ENCODE results near the gene AK5.

AK5 gene

DNA sequence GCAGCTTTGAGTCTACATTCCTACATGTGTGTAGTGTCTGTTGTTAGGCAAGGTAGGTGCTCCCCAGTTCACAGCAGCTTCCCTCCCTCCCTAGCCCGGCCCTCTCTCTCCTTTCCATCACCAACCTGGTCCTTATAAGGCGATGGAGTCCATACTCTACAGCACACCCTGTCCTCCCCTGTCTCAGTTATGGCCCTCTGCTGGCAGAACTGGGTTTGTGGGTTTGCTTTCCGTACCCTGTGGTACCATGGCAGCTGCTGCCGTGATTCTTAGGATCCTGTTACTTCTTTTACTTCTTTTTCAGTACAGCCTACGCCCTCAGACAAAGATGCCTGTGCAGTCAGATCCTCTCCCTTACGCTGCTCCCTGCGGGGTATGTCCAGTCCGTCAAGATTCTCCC, 31.7 kb downstream of the AK5 start:
- no peak for TF ChIP-seq ZNF274 (IDR thresholded peaks at IDR 0.05; ENCODE audit: low read depth, low read length)
- no peak overlapping the region for H3K4me3 ChIP-seq (ENCODE audit: low read length)

- H3K4me3 ChIP-seq (ENCODE audit: low read length), result no peak overlapping the region
- no peak for TF ChIP-seq ZNF274 (IDR thresholded peaks at IDR 0.05; ENCODE audit: low read depth, low read length)
Observed at GRCh38 chr1:77316006-77316405, 34.2 kb downstream of the AK5 start.

GRCh38 chr1:77316966-77317365, 35.1 kb downstream of the AK5 start:
- TF ChIP-seq ZNF274 (IDR thresholded peaks at IDR 0.05; ENCODE audit: low read depth, low read length), result no peak
- H3K4me3 ChIP-seq (ENCODE audit: low read length), result no peak overlapping the region

DNA sequence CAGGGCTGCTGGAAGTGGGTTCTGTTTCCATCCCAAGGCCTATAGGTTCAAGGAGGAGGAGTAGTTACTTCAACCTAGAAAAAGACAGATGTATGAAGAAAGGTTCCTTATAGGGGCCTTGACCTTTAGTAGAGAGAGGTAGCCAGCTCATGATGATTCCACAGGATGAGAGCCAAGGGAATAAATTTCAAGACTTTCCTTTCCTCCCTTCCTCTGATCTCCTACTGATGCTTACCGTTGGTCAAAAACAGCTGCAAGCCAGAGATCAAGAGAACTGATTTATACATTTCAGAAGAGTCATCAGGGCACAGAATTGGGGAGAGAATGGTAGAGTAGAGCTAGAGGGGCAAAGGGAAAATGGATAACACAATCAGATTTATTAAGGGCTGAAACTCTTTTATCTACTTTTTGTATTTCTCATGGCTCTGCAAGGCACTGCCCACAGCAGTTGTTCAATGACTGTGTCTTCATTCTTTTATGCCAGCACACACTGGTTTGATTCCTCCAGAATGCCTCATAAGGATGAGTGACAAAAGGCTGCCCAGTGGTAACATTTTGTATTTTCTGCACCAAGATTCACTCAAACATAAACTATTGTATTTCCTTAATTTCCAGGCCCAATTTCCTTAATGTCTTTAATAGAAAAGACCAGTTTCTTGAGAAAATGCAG, 37.4 kb downstream of the AK5 start:
- no peak overlapping the region for H3K4me3 ChIP-seq (ENCODE audit: low read length)
- no peak for TF ChIP-seq ZNF274 (IDR thresholded peaks at IDR 0.05; ENCODE audit: low read depth, low read length)

- no peak overlapping the region for H3K4me3 ChIP-seq (ENCODE audit: low read length)
- no peak for TF ChIP-seq ZNF274 (IDR thresholded peaks at IDR 0.05; ENCODE audit: low read depth, low read length)
Observed at GRCh38 chr1:77322061-77322900, 40.5 kb downstream of the AK5 start.

- H3K4me3 ChIP-seq (ENCODE audit: low read length), result no peak overlapping the region
- TF ChIP-seq ZNF274 (IDR thresholded peaks at IDR 0.05; ENCODE audit: low read depth, low read length), result no peak
Observed at GRCh38 chr1:77333501-77333900, 51.7 kb downstream of the AK5 start.

DNA sequence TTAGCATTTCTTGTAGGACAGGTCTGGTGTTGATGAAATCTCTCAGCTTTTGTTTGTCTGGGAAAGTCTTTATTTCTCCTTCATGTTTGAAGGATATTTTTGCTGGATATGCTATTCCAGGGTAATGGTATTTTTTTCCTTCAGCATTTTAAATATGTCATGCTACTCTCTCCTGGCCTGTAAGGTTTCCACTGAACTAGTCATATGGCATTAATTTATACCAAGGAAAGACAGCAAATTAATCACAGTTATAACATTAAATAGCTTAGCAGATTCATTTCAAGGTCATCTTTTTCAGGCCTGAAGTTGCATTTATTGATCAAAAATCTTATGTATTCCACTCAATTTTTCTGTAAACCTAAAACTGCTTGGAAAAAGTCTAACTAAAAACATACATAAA, 54.9 kb downstream of the AK5 start:
- no peak overlapping the region for H3K4me3 ChIP-seq (ENCODE audit: low read length)
- TF ChIP-seq ZNF274 (IDR thresholded peaks at IDR 0.05; ENCODE audit: low read depth, low read length), result no peak

GRCh38 chr1:77339326-77339725, 57.5 kb downstream of the AK5 start:
- no peak overlapping the region for H3K4me3 ChIP-seq (ENCODE audit: low read length)

DNA sequence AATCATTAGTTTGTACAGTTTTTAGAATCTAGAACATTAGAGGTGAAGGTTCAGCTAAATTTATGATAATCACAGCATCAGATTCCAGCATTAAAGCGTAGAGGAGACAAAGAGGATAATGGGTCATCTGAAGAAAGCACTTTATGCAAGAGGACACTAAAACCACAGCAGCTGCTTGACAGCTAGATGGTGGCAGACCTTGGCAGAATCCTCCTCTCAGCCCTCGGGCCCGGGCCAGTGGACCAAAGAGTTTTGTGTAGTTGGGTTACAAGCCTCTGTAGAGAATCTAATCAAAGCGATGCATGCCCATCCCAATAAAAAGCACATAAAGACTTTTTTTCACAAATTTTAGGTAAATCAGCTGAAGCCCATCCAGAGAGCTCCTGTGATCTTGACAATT, 59.4 kb downstream of the AK5 start:
- H3K4me3 ChIP-seq (ENCODE audit: low read length), result no peak overlapping the region
- TF ChIP-seq ZNF274 (IDR thresholded peaks at IDR 0.05; ENCODE audit: low read depth, low read length), result no peak

More at GRCh38 chr1:77339326-77339725, 57.5 kb downstream of the AK5 start:
- no peak for TF ChIP-seq ZNF274 (IDR thresholded peaks at IDR 0.05; ENCODE audit: low read depth, low read length)

DNA sequence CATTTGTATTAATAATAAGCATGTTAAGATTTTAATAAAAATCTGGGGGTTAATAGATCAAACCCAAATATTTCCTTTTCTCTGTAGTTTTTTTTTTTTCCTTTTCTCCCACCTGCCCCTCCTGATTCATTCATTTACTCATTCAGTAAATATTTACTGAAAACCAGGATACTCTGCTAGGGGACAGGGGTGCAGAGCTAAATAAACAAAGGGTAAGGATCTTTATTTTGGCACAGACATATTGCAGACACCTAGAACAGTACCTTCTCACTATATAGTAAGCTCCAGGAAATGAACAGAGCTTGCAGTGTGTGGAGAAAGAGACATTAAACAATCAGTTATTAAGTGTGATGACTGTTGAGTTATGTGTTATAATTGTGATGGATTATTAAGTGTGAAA, 60.9 kb downstream of the AK5 start:
- no peak overlapping the region for H3K4me3 ChIP-seq (ENCODE audit: low read length)
- TF ChIP-seq ZNF274 (IDR thresholded peaks at IDR 0.05; ENCODE audit: low read depth, low read length), result no peak

GRCh38 chr1:77347646-77348045, 65.8 kb downstream of the AK5 start:
- TF ChIP-seq ZNF274 (IDR thresholded peaks at IDR 0.05; ENCODE audit: low read depth, low read length), result no peak
- no peak overlapping the region for H3K4me3 ChIP-seq (ENCODE audit: low read length)

DNA sequence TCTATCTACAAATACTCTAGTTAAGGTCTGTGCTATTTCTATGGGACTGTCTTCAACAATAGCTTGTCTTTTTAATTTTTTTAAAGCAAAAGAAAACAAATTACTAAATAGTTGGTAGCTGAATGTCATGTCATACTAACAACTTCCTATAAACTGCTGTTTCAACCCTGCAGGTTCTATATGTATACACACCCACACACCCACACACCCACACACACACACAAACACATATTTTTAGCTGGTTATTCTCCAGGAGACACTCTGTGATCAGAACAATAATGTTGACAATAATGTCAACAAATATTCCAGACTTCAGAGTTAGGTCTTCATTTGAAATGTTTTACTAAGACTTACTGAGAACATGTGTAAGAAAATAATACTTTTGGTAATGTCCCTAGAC, 66.7 kb downstream of the AK5 start:
- H3K4me3 ChIP-seq (ENCODE audit: low read length), result no peak overlapping the region
- no peak for TF ChIP-seq ZNF274 (IDR thresholded peaks at IDR 0.05; ENCODE audit: low read depth, low read length)

DNA sequence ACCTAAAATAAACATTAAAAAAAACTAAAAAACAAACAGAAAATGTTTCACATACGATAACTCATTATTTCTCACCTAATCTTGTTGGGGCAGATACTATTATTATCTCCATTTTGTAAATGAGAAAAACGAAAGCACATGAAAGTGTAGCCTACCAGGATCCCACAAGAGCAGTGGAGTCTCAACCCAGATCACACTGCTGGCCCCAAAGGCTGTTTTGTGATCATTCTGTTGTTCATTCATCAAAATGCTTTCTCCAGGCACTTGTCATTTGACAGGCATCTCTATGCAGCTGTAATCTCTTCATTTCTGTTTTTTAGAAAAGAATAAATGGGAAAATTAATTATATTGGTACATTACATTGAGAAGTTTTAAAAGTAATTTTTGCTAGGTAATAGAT, 67.5 kb downstream of the AK5 start:
- no peak for TF ChIP-seq ZNF274 (IDR thresholded peaks at IDR 0.05; ENCODE audit: low read depth, low read length)
- H3K4me3 ChIP-seq (ENCODE audit: low read length), result no peak overlapping the region

DNA sequence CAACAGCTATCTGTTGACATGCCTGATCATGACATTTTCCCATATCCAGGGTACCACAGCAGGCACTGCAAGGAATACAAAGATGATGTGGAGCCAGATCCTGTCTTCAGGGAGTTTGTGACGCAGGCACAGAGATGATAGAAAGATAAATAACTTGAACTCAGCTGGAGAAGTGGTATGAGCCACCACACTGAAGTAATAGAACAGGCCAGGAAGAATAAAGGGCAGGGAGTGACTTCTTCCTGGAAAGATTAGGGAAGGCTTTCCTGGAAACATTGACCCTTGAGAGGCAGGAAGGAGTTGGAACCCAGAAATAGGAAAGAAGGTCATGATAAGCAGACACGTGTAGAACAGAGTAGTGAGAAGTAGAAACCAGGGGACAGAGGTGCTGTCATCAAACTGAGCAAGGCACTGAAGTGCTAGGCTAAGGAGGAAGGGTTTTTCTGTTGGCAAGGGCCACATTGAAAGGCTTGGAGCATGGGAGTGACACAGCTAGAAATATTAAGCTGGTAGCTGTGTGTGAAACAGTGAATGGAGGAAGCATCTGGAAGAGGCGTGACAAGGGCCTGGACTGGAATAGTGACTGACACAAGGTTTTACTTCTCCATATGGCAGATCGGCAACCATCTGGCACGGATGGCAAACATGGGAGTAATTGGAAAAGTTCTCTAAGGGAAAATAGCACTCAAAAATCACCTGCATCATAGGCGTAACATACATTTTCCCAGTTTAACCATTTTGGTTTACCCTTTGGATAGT, 68.4 kb downstream of the AK5 start:
- no peak overlapping the region for H3K4me3 ChIP-seq (ENCODE audit: low read length)
- no peak for TF ChIP-seq ZNF274 (IDR thresholded peaks at IDR 0.05; ENCODE audit: low read depth, low read length)

GRCh38 chr1:77354536-77354935, 72.7 kb downstream of the AK5 start:
- no peak overlapping the region for H3K4me3 ChIP-seq (ENCODE audit: low read length)
- no peak for TF ChIP-seq ZNF274 (IDR thresholded peaks at IDR 0.05; ENCODE audit: low read depth, low read length)
